HG02678 (cell line): Measurements from ENCODE around the gene KAZALD1.
A peak's percentile ranks its signal among the peaks of the same experiment; 100 is the strongest.

ENCODE experiments used
- ATAC-seq: cut with Tn5 transposase; IDR thresholded peaks from one replicate; pipeline ENCODE4 v1.9.1; 2021; ENCODE audit warnings: mild to moderate bottlenecking, moderate library complexity; ENCODE audit not compliant: unreplicated experiment

The KAZALD1 gene

DNA sequence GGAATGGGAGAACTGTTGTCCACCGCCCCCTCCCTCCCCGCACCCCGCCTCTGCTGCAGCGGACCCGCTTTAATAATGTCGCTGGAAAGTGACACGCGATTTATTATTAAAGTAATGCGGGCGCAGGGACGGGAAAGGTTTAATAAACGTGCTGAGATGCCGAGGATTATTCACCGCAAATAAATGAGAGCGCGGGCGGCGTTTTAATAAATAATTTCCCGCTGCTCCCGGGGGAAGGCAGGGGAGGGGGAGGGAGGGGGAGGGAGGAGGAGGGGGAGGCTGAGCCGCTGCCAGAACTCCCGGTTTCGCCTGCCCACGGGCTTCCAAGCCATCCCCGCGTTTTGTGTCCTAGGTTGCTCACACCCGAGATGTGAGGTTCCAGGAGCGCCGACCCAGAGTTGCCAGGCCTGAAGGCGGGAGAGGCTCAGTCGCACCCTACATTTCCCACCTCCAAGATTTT, 5.1 kb downstream of the KAZALD1 start:
- no peak for ATAC-seq

- ATAC-seq = peak; percentile 45
These were observed 5.7 kb downstream of the KAZALD1 start for GRCh38 chr10:101067356-101068083.

DNA sequence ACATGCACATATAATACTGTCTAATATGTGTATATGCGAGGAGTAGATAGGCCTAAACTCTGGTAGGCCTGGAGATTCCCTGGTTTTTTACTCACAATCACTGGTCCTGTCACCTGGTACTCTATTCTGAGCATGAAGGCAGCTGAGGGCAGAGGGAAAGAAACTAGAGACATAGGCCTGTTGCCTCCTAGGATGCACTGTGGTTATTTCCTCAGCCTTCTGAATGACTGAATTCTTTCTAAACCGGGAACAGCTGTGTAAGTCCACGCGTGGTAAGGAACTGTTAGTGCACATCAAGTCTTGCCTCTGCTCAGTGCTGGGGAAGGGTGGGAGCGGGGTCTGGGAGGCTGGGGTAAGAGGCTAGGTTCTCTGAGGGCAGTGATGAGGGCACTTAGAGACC, 7.7 kb downstream of the KAZALD1 start:
- no peak for ATAC-seq

DNA sequence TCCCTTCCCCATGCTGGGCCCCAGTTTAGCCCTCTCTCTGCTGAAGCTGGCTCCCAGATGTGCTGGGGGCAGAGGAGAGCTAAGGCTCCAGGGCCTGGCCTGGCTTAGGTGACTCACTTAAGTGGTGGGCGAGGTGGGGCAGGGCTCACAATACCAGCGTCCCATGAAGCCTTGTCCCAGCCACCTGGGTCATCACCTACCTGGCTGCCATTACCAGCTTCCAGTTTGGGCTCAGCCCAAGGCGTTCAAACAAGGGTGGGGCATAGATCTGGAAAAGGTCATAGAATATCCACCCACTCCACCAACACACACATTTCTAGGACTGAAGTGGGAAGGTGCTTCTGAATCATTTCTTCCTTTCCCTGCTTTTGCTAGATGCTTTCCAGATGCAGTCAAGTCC, 8.3 kb downstream of the KAZALD1 start:
- ATAC-seq = no peak

- no peak for ATAC-seq
These were observed 9.6 kb downstream of the KAZALD1 start for GRCh38 chr10:101071267-101071884.

- no peak for ATAC-seq
These were observed 10.2 kb downstream of the KAZALD1 start for GRCh38 chr10:101071885-101072433.

- ATAC-seq = no peak
These were observed 11.1 kb downstream of the KAZALD1 start for GRCh38 chr10:101072923-101073322.

GRCh38 chr10:101073631-101074030, 11.8 kb downstream of the KAZALD1 start:
- ATAC-seq = no peak

DNA sequence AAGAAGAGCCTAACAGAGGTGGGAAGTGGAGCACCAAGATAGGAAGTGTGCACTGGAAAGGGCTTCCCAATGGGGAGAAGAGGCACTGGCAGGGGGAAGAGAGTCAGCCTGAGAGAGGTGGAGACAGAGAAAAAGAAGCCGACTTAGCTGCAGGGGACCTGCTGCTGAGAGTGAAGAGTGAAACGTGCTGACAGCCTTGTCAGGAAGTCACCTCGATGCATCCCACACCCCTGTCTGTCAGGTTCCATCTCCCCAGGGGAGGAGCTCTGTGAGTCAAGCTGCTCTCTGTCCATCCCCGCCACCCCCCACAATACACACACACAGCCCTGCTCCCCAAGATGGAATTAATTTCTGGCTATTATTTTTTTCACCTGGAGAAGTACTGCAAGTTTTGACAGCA, 14.0 kb downstream of the KAZALD1 start:
- no peak for ATAC-seq

DNA sequence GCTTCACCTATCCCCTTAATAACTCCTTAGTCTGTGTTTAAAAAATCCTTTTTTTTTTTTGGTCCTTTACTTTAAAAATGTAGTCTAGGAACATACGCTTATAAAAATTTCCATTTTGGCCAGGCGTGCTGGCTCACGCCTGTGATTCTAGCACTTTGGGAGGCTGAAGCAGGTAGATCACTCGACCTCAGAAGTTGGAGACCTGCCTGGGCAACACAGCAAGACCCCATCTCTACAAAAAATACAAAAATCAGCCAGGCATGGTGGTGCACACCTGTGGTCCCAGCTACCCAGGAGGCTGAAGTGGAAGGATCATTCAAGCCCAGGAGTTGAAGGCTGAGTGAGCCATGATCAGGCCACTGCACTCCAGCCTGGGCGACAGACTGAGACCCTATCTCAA, 14.8 kb downstream of the KAZALD1 start:
- no peak for ATAC-seq

- ATAC-seq = no peak
These were observed 18.1 kb downstream of the KAZALD1 start for GRCh38 chr10:101079874-101080273.

DNA sequence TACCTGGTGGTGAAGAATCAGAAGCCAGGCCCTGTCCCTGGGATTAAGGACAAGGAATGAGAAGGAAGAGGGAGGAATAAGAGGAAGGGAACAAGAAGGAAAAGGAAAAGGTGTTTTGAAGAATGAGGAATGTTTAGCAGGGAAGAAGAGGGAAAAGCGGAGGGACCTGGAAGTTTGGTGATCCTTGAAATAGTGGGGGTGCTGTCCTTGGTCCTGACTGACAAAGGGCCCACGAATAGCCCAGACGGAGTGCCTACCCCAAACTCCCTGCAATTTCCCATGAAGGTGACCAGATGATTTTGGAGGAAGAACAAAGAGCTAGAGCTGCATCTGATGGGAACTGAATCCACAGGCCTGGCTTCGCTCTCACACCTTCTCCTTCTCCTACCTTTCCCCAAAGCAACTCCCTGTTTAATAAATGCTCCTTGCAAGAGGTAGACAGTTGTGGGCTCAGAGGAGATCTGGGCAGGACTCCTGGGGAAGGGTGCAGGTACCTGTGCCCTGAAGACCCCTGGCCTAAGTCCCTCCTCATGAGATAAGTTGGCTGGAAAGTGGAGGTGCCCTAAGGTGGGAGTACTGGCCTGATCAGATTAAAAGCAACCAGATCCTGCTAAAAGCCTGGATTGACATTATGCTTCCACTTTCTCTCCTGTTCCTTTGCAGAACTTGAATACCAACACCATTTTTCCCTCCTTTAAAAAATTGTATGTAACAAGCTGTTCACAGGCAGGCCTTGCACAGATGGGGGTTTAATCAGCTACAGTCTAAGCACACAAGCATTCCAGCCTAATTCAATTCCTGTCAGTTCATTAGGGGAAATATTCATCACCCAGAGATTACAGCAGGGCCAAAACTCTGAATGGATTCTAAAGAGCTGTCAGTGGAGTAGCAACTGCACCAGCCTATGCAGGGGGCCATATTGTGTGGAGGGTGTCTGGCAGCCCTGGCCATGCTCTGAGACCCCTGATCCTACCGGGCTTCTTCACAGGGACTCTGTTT, 19.4 kb downstream of the KAZALD1 start:
- no peak for ATAC-seq

GRCh38 chr10:101085846-101086245, 24.1 kb downstream of the KAZALD1 start:
- ATAC-seq = no peak

- ATAC-seq = no peak
These were observed 25.6 kb downstream of the KAZALD1 start for GRCh38 chr10:101087376-101087775.

DNA sequence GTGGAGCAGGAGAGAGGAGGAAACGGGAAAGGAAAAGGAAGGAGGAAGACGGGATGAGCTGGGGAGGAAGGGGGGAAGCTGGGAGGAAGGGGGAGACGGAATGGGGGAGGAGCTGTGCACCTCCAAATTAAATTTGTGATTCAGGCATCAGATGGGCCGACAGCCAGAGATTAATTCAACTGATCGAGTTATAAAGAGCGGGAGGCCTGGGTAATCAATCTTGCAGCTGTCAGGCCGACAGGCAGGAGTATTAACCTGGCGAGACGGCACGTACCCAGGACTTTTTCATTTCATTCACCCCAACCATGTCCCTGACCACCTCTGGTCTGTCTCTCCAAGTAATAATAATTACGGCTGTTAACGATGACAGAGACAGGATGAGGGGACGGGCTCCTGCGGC, 26.2 kb downstream of the KAZALD1 start:
- ATAC-seq = no peak

GRCh38 chr10:101089520-101090299, 27.9 kb downstream of the KAZALD1 start:
- no peak for ATAC-seq

DNA sequence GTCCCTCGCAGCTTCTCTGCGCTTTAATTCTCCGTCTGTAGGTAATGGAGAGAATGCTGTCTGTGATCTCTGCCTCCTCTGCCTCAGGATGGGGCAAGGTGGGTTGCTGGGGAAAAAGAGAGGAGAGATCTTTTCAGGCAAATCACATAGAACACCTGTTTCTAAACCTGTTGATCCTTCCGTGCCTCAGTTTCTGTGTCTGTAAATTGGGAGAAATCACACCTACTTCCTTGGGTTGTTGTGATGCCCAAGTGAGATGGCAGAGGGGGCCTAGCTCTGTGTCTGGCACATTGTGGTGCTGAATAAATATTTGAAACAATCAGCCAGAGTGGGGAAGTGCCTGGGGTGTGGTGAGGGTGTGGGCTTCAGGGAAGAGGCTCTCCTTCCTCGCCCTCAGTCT, 28.8 kb downstream of the KAZALD1 start:
- no peak for ATAC-seq

DNA sequence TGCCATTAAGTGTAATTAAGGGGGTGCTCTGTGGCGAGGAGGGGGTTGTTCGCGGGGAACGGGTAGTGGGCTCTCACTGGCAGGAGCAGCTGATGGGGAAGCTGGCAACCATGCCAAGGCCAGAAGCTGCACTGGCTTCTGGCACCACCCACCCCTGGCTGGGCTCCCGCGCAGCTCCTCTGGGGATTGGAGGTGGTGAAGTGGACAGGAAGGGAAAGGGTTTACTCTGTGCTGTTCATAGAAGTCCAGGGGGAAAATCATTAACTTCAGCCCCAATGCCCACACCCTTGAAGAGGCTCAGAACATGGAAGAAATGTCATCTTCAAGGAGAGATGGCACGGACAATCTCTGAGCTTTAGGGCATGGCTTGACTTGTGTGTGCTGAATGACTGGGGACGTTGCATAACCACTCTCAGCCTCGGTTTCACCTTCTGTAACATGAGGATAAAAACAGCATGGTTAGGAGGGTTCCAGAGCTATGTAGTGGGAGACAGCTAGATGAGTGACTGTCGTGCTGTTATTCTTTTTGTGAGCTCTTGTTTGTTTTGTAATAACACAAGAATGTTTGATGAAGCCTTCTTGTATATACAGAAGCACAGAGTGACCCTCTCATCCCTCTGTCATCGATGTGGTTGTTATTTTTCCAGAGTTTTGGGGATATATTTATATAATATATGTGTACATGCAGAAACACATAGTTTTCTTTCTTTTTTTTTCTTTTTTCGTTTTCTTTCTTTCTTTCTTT, 29.9 kb downstream of the KAZALD1 start:
- no peak for ATAC-seq

- ATAC-seq = no peak
These were observed 31.1 kb downstream of the KAZALD1 start for GRCh38 chr10:101092881-101093354.
